IPS-15b (cell line): ENCODE results near the gene GPR108.
A peak's percentile ranks its signal among the peaks of the same experiment; 100 is the strongest.
"Not testable (repeated sequence)": the region's sequence is repeated elsewhere in the genome, so short reads cannot be mapped to it uniquely, and the experiment has no call there.

Source experiments
- H3K27me3 ChIP-seq: one replicate; pipeline ENCODE4 v1.6.1; 2013; ENCODE audit warnings: low read length; ENCODE audit not compliant: control insufficient read depth, insufficient read depth
- H3K36me3 ChIP-seq: one replicate; pipeline ENCODE4 v1.6.1; 2013; ENCODE audit warnings: low read length; ENCODE audit not compliant: control insufficient read depth, insufficient read depth
- H3K4me1 ChIP-seq: one replicate; pipeline ENCODE4 v1.6.1; 2013; ENCODE audit warnings: mild to moderate bottlenecking, low read length; ENCODE audit not compliant: control insufficient read depth, insufficient read depth
- H3K4me3 ChIP-seq: one replicate; pipeline ENCODE4 v1.5.1; 2013; ENCODE audit warnings: low read depth, low read length
- H3K9ac ChIP-seq: one replicate; pipeline ENCODE4 v1.6.1; 2013; ENCODE audit warnings: low read depth, mild to moderate bottlenecking, low read length
- H3K9me3 ChIP-seq: one replicate; pipeline ENCODE4 v1.6.1; 2013; ENCODE audit warnings: mild to moderate bottlenecking, low read length; ENCODE audit not compliant: control insufficient read depth, insufficient read depth

The GPR108 gene

GRCh38 chr19:6769006-6769619 is 31.7 kb upstream of the GPR108 start:
- Histone ChIP-seq H3K4me3 (no peak overlapping the region), H3K4me1 (peaks cover 13% of the 10 kb centered on the region), H3K9me3 (no peaks in the 10 kb centered on the region), H3K9ac (no peak overlapping the region), H3K27me3 (no peaks in the 10 kb centered on the region), H3K36me3 (no peaks in the 10 kb centered on the region)

GRCh38 chr19:6768236-6768785 is 30.9 kb upstream of the GPR108 start:
- Histone ChIP-seq H3K4me1 (peaks cover 13% of the 10 kb centered on the region), H3K4me3 (peak overlapping the region; percentile 75), H3K9ac (no peak overlapping the region), H3K27me3 (no peaks in the 10 kb centered on the region), H3K9me3 (no peaks in the 10 kb centered on the region), H3K36me3 (no peaks in the 10 kb centered on the region)

GRCh38 chr19:6767357-6768235 is 30.2 kb upstream of the GPR108 start, which contains the start of gene SH2D3A:
Gene SH2D3A, minus strand, starts transcription at chr19:6767435. Its CDS starts 3,687 bp downstream, at chr19:6763748.
- peak within 1 kb of the TSS; percentile 98 for H3K4me3 ChIP-seq
- H3K27me3 ChIP-seq: no peaks in the 10 kb centered on the region
- peaks cover 13% of the 10 kb centered on the region for H3K4me1 ChIP-seq
- H3K9ac ChIP-seq: no peak within 1 kb of the TSS
- no peaks in the 10 kb centered on the region for H3K9me3 ChIP-seq
- no peaks in the 10 kb centered on the region for H3K36me3 ChIP-seq

GRCh38 chr19:6767081-6767356 is 29.6 kb upstream of the GPR108 start:
- no peaks in the 10 kb centered on the region for H3K9me3 ChIP-seq
- peaks cover 13% of the 10 kb centered on the region for H3K4me1 ChIP-seq
- H3K4me3 ChIP-seq: peak overlapping the region; percentile 98
- H3K36me3 ChIP-seq: no peaks in the 10 kb centered on the region
- H3K9ac ChIP-seq: no peak overlapping the region
- H3K27me3 ChIP-seq: no peaks in the 10 kb centered on the region

GRCh38 chr19:6766357-6767080 is 29.1 kb upstream of the GPR108 start:
- no peak overlapping the region for H3K9ac ChIP-seq
- H3K4me1 ChIP-seq: peaks cover 13% of the 10 kb centered on the region
- H3K36me3 ChIP-seq: no peaks in the 10 kb centered on the region
- H3K27me3 ChIP-seq: no peaks in the 10 kb centered on the region
- peak overlapping the region; percentile 98 for H3K4me3 ChIP-seq
- H3K9me3 ChIP-seq: no peaks in the 10 kb centered on the region

GRCh38 chr19:6765738-6766356 is 28.5 kb upstream of the GPR108 start:
- H3K4me3 ChIP-seq: peak overlapping the region; percentile 98
- peaks cover under 1% of the 10 kb centered on the region for H3K36me3 ChIP-seq
- peaks cover 13% of the 10 kb centered on the region for H3K4me1 ChIP-seq
- H3K9ac ChIP-seq: peak overlapping the region; percentile 26
- no peaks in the 10 kb centered on the region for H3K27me3 ChIP-seq
- H3K9me3 ChIP-seq: no peaks in the 10 kb centered on the region

DNA sequence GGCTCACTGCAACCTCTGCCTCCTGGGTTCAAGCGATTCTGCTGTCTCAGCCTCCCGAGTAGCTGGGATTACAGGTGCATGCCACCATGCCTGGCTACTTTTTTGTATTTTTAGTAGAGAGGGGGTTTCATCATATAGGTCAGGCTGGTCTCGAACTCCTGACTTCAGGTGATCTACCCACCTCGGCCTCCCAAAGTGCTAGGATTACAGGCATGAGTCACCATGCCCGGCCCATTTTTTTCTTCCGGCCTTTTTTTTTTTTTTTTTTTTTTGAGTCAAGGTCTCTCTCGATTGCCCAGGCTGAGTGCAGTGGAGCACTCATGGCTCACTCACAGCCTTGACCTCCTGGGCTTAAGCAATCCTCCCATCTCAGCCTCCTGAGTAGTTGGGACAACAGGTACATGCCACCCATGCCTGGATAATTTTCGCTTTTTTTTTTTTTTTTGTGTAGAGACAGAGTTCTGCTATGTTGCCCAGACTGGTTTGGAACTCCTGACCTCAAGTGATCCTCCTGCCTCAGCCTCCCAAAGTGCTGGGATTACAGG is 24.9 kb upstream of the GPR108 start:
- peaks cover 11% of the 10 kb centered on the region for H3K36me3 ChIP-seq
- not testable (repeated sequence) for H3K4me1 ChIP-seq, H3K9me3 ChIP-seq, H3K4me3 ChIP-seq, H3K27me3 ChIP-seq, H3K9ac ChIP-seq

- H3K9me3 ChIP-seq: no peaks in the 10 kb centered on the region
- H3K27me3 ChIP-seq: no peaks in the 10 kb centered on the region
- no peak overlapping the region for H3K9ac ChIP-seq
- H3K4me1 ChIP-seq: peaks cover 5% of the 10 kb centered on the region
- H3K36me3 ChIP-seq: peaks cover 11% of the 10 kb centered on the region
- H3K4me3 ChIP-seq: no peak overlapping the region
These were observed 23.8 kb upstream of the GPR108 start for GRCh38 chr19:6761053-6761676.

DNA sequence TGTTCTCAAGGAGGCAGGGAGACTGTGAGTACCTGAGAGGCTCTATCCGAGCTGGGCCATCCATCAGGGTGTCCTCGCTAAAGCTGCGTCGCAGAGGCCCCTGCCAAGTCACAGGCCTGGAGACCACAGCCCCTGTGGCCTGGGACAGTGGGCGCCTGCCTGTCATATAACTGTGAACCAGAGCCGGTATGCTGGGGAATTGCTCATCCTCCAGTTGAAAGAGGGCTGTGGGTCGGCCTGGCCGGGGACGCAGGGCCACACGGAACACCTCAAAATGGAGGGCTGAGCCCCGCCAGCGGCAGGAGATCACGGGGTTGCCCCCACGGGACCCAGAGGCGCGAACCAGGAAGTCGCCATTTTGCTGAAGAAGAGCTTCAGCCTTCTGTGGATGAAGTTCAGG is 23.2 kb upstream of the GPR108 start:
- Histone ChIP-seq H3K9ac (no peak overlapping the region), H3K9me3 (no peaks in the 10 kb centered on the region), H3K4me1 (peaks cover 1% of the 10 kb centered on the region), H3K4me3 (no peak overlapping the region), H3K36me3 (peaks cover 11% of the 10 kb centered on the region), H3K27me3 (no peaks in the 10 kb centered on the region)

- H3K4me3 ChIP-seq: no peak overlapping the region
- no peaks in the 10 kb centered on the region for H3K9me3 ChIP-seq
- no peaks in the 10 kb centered on the region for H3K27me3 ChIP-seq
- peaks cover 33% of the 10 kb centered on the region for H3K36me3 ChIP-seq
- no peak overlapping the region for H3K9ac ChIP-seq
- peaks cover 5% of the 10 kb centered on the region for H3K4me1 ChIP-seq
These were observed 17.5 kb upstream of the GPR108 start for GRCh38 chr19:6754653-6755463.
